Pancreas (tissue), 10 donors: ENCODE data around the gene TMEM235. TPM values are rescaled to one million over a fixed set of nuclear protein-coding genes. Genes with fewer than 3 reads are reported as not detected.
"Not testable (repeated sequence)": the region's sequence is repeated elsewhere in the genome, so short reads cannot be mapped to it uniquely, and the experiment has no call there.

Experiments used
- ATAC-seq, 4 donors: fragments of 200-7000 bp; cut with Tn5 transposase; one replicate each; pipeline versions ENCODE4 v1.8.0 to v1.9.1; 2020; ENCODE audit warnings: mild to moderate bottlenecking in 4 of 4, moderate library complexity in 4 of 4
- DNase-seq, 6 donors: peaks; one replicate each; pipeline ENCODE4 v3.0.0-alpha.2; 2020
- FAIRE-seq: peaks from 2 replicates; lab custom pipeline; 2012; peaks lifted over from hg19 to GRCh38; lab: Jason Lieb, UNC
- H3K27ac ChIP-seq, 4 donors: fragments of 200-600 bp; sonication (generic); 1 replicate in 3 of 4; 2 replicates in 1 of 4; pipeline versions ENCODE4 v1.5.0 to v1.8.0; 2020
- H3K27me3 ChIP-seq, 4 donors: fragments of 200-600 bp; one replicate each; pipeline ENCODE4 v1.8.0; 2021
- H3K36me3 ChIP-seq, 3 donors: fragments of 200-600 bp; sonication (generic) in 1 of 3; one replicate each; pipeline versions ENCODE4 v1.5.0 to v1.8.0; 2020 to 2021
- H3K4me1 ChIP-seq, 3 donors: fragments of 200-600 bp; one replicate each; pipeline ENCODE4 v1.8.0; 2021
- H3K4me3 ChIP-seq, 4 donors: fragments of 200-600 bp; sonication (generic) in 2 of 4; one replicate each; pipeline versions ENCODE4 v1.5.0 to v1.8.0; 2020 to 2021
- H3K9me3 ChIP-seq, 4 donors: fragments of 200-600 bp; one replicate each; pipeline ENCODE4 v1.8.0; 2021
- CTCF ChIP-seq, 4 donors: fragments of 200-600 bp; sonication (generic) in 3 of 4; IDR thresholded peaks; one replicate each; pipeline versions ENCODE4 v1.5.0 to v1.8.0; 2021; ENCODE audit warnings: antibody characterized with exemption in 4 of 4
- WGBS, 2 donors: extraction: QIAGEN DNeasy Blood & Tissue Kit; methylation state at CpG; one replicate each; pipeline ENCODE4 v1.1.7; 2013; 5-methylcytosine and 5-hydroxymethylcytosine counted together
- intact Hi-C, 3 donors: fragments of 100-400 bp; cut with DNase I; formaldehyde crosslinking; loops; one replicate each; pipeline versions ENCODE4 v1.11.1 to v1.14.2; 2022
- polyA plus RNA-seq, 2 donors: library from polyadenylated mRNA; stranded (reverse); fragments of 200-250 nt; gene quantifications; one replicate each; pipeline ENCODE4 v1.2.3, GENCODE V29; 2013
- total RNA-seq, 6 donors: library from RNA; stranded (reverse); fragmentation: NEBNext Ultra II Directional in 4 of 6; extraction: Animal tissue kit (Norgen Biotek cat#: 25700) in 4 of 6; gene quantifications; one replicate each; pipeline versions ENCODE4 v1.2.1 to v1.2.4, GENCODE V29; 2021 to 2023
- donor health status: healthy with polysubstance abuse.
- donor health status: DM: no; HTN: no; CAD: no; lungs with moderate emphysema.
- donor health status: DM: no; HTN: no; CAD: no.
- donor health status: control.
- donor health status: control.
- donor health status: Bipolar disorder and iron deficiency.
- donor health status: DM: yes; HTN: yes; CAD: no.
- donor health status: DM: no; HTN: no; CAD: no.
- donor health status: DM: no; HTN: no; CAD: no.
- donor health status: DM: yes; HTN: yes; CAD: no.

TMEM235 gene
- total and polyA plus RNA-seq, 8 donors = 0.05 to 0.11 TPM; not detected in 6

- WGBS, 2 donors = 18 to 30% methylated on average over 27 to 55 of the region's 55 CpGs
- no peaks in the 10 kb centered on the region for H3K4me1 ChIP-seq
- DNase-seq (peak in 2 of 6 donors; percentile 23 to 62), ATAC-seq (peak in 1 of 4 donors; percentile 42), FAIRE-seq (no peak)
- no peak for TF ChIP-seq CTCF (IDR thresholded peaks at IDR 0.05)
- H3K27ac ChIP-seq = no peak overlapping the region
- H3K9me3 ChIP-seq = no peaks in the 10 kb centered on the region
- H3K36me3 ChIP-seq = no peaks in the 10 kb centered on the region
- intact Hi-C loops = no loop called here
- H3K4me3 ChIP-seq = no peak overlapping the region
- peaks cover 0 to 19% (median 0%) of the 10 kb centered on the region in 4 donors for H3K27me3 ChIP-seq
Measured at GRCh38 chr17:78231991-78232858, 794 bp downstream of the TMEM235 start.

GRCh38 chr17:78232859-78233173, 1.4 kb downstream of the TMEM235 start:
- FAIRE-seq = no peak
- Histone ChIP-seq H3K27ac (no peak overlapping the region), H3K36me3 (no peaks in the 10 kb centered on the region), H3K4me1 (no peaks in the 10 kb centered on the region), H3K4me3 (no peak overlapping the region), H3K9me3 (no peaks in the 10 kb centered on the region), H3K27me3 (peaks cover 0 to 19% (median 0%) of the 10 kb centered on the region in 4 donors)
- TF ChIP-seq CTCF (IDR thresholded peaks at IDR 0.05) = no peak
- no peak for ATAC-seq
- no peak for DNase-seq
- WGBS, 2 donors = 82 to 93% methylated on average over 2 of the region's 2 CpGs
- intact Hi-C loops = no loop called here

- no peaks in the 10 kb centered on the region for H3K4me1 ChIP-seq
- H3K27ac ChIP-seq = no peak overlapping the region
- no peaks in the 10 kb centered on the region for H3K9me3 ChIP-seq
- no peak for TF ChIP-seq CTCF (IDR thresholded peaks at IDR 0.05)
- WGBS, 2 donors = 79 to 90% methylated on average over 10 of the region's 10 CpGs
- no peak overlapping the region for H3K4me3 ChIP-seq
- no peaks in the 10 kb centered on the region for H3K36me3 ChIP-seq
- FAIRE-seq (no peak), ATAC-seq (no peak), DNase-seq (no peak)
- H3K27me3 ChIP-seq = peaks cover 0 to 19% (median 0%) of the 10 kb centered on the region in 4 donors
- intact Hi-C loops = no loop called here
Measured at GRCh38 chr17:78233678-78234077, 2.2 kb downstream of the TMEM235 start.

- 77 to 85% methylated on average over 17 of the region's 17 CpGs for WGBS, 2 donors
- Histone ChIP-seq H3K27ac (no peak overlapping the region), H3K27me3 (peaks cover 0 to 19% (median 0%) of the 10 kb centered on the region in 4 donors), H3K4me3 (no peak overlapping the region), H3K4me1 (no peaks in the 10 kb centered on the region), H3K36me3 (no peaks in the 10 kb centered on the region), H3K9me3 (no peaks in the 10 kb centered on the region)
- intact Hi-C loops = no loop called here
- no peak for ATAC-seq
- FAIRE-seq = no peak
- no peak for DNase-seq
- TF ChIP-seq CTCF (IDR thresholded peaks at IDR 0.05) = no peak
Measured at GRCh38 chr17:78234261-78234865, 2.9 kb downstream of the TMEM235 start.

- DNase-seq, H3K36me3 ChIP-seq, intact Hi-C loops, FAIRE-seq, H3K9me3 ChIP-seq, H3K4me3 ChIP-seq, H3K27ac ChIP-seq, H3K4me1 ChIP-seq, ATAC-seq: not testable (repeated sequence)
- H3K27me3 ChIP-seq = peaks cover 0 to 19% (median 0%) of the 10 kb centered on the region in 4 donors
- 76% methylated on average over 6 of the region's 6 CpGs for WGBS, 2 donors
Measured at GRCh38 chr17:78235022-78235421, 3.6 kb downstream of the TMEM235 start.
